Smooth muscle cell (in vitro differentiated cells): ENCODE data around the gene CHRNA7. TPM values are rescaled to one million over a fixed set of nuclear protein-coding genes. Genes with fewer than 3 reads are reported as not detected.
"Not testable (repeated sequence)": the region's sequence is repeated elsewhere in the genome, so short reads cannot be mapped to it uniquely, and the experiment has no call there.

Experiments
- DNase-seq: peaks from one replicate; lab custom pipeline; 2025; ENCODE audit not compliant: unreplicated experiment; lab: John Stamatoyannopoulos, UW
- H2AFZ ChIP-seq: fragments of 200-600 bp; sonication (generic); 2 replicates; pipeline ENCODE4 v1.6.0; 2016; ENCODE audit warnings: antibody characterized with exemption, low read depth, mild to moderate bottlenecking
- H3F3A ChIP-seq: fragments of 200-600 bp; sonication (generic); 2 replicates; pipeline ENCODE4 v1.6.0; 2017; ENCODE audit warnings: antibody characterized with exemption, low read depth
- H3K27ac ChIP-seq: fragments of 200-600 bp; sonication (generic); 2 replicates; pipeline ENCODE4 v1.5.1; 2016; ENCODE audit warnings: low read depth, mild to moderate bottlenecking
- H3K27me3 ChIP-seq: fragments of 200-600 bp; sonication (generic); 2 replicates; pipeline ENCODE4 v1.6.1; 2016; ENCODE audit warnings: low read depth, mild to moderate bottlenecking
- H3K36me3 ChIP-seq: fragments of 200-600 bp; sonication (generic); 2 replicates; pipeline ENCODE4 v1.5.1; 2016; ENCODE audit warnings: low read depth
- H3K4me1 ChIP-seq: fragments of 200-600 bp; sonication (generic); 2 replicates; pipeline ENCODE4 v1.5.1; 2016; ENCODE audit warnings: low read depth
- H3K4me2 ChIP-seq: fragments of 200-600 bp; sonication (generic); 2 replicates; pipeline ENCODE4 v1.6.0; 2016; ENCODE audit warnings: mild to moderate bottlenecking
- H3K4me3 ChIP-seq: fragments of 200-600 bp; sonication (generic); 2 replicates; pipeline ENCODE4 v1.5.1; 2016; ENCODE audit warnings: mild to moderate bottlenecking
- H3K79me2 ChIP-seq: fragments of 200-600 bp; sonication (generic); 2 replicates; pipeline ENCODE4 v1.6.0; 2016; ENCODE audit warnings: low read depth, mild to moderate bottlenecking
- H3K9ac ChIP-seq: fragments of 200-600 bp; sonication (generic); 2 replicates; pipeline ENCODE4 v1.6.0; 2016; ENCODE audit warnings: low read depth
- H3K9me3 ChIP-seq: fragments of 200-600 bp; sonication (generic); replicated peaks from 2 replicates; pipeline ENCODE4 v1.5.1; 2016; ENCODE audit warnings: low read depth
- H4K20me1 ChIP-seq: fragments of 200-600 bp; sonication (generic); 2 replicates; pipeline ENCODE4 v1.6.0; 2016; ENCODE audit warnings: low read depth
- WGBS: methylation state at CpG from one replicate; pipeline ENCODE4 v1.1.7; 2016; ENCODE audit warnings: low lambda C conversion rate; 5-methylcytosine and 5-hydroxymethylcytosine counted together
- polyA plus RNA-seq: library from polyadenylated mRNA; unstranded; fragments of >200 nt; fragmentation: Nextera tagmentation; extraction: Ambion mirVana; gene quantifications from 2 replicates; pipeline ENCODE4 v1.2.1, GENCODE V29; 2016
- total RNA-seq: library from RNA; depleted of rRNA; stranded (reverse); fragments of >200 nt; gene quantifications from 2 replicates; pipeline ENCODE4 v1.2.3, GENCODE V29; 2014

CHRNA7 gene
- total and polyA plus RNA-seq, 2 experiments from 2014 or later = 1.2 to 2.5 TPM

GRCh38 chr15:32166270-32166669 lies 136.0 kb downstream of the CHRNA7 start:
- not testable (repeated sequence) for H4K20me1 ChIP-seq, H3K27ac ChIP-seq, H3K79me2 ChIP-seq, H3K9me3 ChIP-seq, H2AFZ ChIP-seq, DNase-seq, H3F3A ChIP-seq, H3K27me3 ChIP-seq, H3K4me2 ChIP-seq, H3K9ac ChIP-seq, H3K4me1 ChIP-seq, H3K36me3 ChIP-seq, H3K4me3 ChIP-seq
- 89% methylated on average over 4 of the region's 4 CpGs for WGBS

GRCh38 chr15:32167913-32168312 lies 137.6 kb downstream of the CHRNA7 start:
- H3K79me2 ChIP-seq, H3K27ac ChIP-seq, H2AFZ ChIP-seq, H3F3A ChIP-seq, H3K27me3 ChIP-seq, H3K36me3 ChIP-seq, H3K9ac ChIP-seq, DNase-seq, H3K4me3 ChIP-seq, H3K4me2 ChIP-seq, H3K4me1 ChIP-seq, H3K9me3 ChIP-seq, H4K20me1 ChIP-seq: not testable (repeated sequence)
- 100% methylated on average over 6 of the region's 35 CpGs for WGBS

DNA sequence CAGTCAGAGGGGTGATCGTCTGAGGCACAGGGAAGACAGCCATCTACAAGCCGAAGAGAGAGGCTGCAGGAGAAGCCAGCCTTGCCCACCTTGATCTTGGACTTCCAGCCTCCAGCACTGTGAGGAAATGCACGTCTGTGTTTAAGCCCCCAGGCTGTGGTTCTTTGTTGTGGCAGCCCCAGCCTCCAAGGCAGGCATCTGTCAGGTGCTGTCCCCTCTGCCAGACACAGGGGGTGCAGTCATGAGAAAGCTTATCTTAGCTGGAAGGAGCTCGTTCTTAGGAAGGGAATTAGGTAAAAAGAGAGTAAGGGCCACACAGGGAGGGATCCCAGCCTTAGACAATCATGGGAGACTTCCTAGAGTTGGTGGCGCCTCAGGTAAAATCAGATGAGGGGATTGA lies 150.3 kb downstream of the CHRNA7 start:
- H3F3A ChIP-seq, H3K9me3 ChIP-seq, H3K4me2 ChIP-seq, H3K4me1 ChIP-seq, H3K4me3 ChIP-seq, DNase-seq, H3K27me3 ChIP-seq, H3K79me2 ChIP-seq, H3K9ac ChIP-seq, H3K36me3 ChIP-seq, H4K20me1 ChIP-seq, H3K27ac ChIP-seq, H2AFZ ChIP-seq: not testable (repeated sequence)
- WGBS = no CpG with 5 or more reads among the region's 5 CpGs

- H3K9me3 ChIP-seq, H3K79me2 ChIP-seq, H3K27ac ChIP-seq, H3K4me3 ChIP-seq, H3K9ac ChIP-seq, DNase-seq, H2AFZ ChIP-seq, H4K20me1 ChIP-seq, H3K27me3 ChIP-seq, H3K36me3 ChIP-seq, H3K4me2 ChIP-seq, H3K4me1 ChIP-seq, H3F3A ChIP-seq: not testable (repeated sequence)
- no CpG with 5 or more reads among the region's 4 CpGs for WGBS
These were observed 163.5 kb downstream of the CHRNA7 start for GRCh38 chr15:32193780-32194179.

- 67% methylated on average over 3 of the region's 7 CpGs for WGBS
- not testable (repeated sequence) for H3K4me2 ChIP-seq, H3K4me1 ChIP-seq, H4K20me1 ChIP-seq, H2AFZ ChIP-seq, H3K27ac ChIP-seq, H3K79me2 ChIP-seq, DNase-seq, H3K27me3 ChIP-seq, H3K9me3 ChIP-seq, H3F3A ChIP-seq, H3K9ac ChIP-seq, H3K36me3 ChIP-seq, H3K4me3 ChIP-seq
These were observed 165.9 kb downstream of the CHRNA7 start for GRCh38 chr15:32196206-32196605.

DNA sequence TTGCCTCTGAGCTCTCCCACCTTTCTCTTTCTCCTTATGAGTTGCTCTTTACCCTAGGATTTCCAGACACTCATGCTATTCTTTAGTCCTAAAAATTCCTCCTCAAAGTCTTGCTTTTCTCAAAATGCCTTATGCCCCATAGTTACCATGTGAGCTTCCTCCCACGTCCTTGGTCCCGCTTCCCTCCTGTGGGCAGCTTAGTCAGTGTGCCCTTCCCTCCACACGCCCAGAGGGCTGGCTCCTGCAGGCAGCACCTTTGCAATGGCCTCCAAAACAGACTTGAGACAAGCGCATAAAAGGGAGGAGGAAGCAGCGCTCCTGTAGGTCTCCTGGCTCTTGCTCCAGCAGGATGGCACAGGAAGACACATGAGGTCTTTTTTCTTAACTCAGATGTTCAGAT lies 168.6 kb downstream of the CHRNA7 start:
- not testable (repeated sequence) for H4K20me1 ChIP-seq, H3K9me3 ChIP-seq, H3K4me2 ChIP-seq, H3K27ac ChIP-seq, H3K4me1 ChIP-seq, H2AFZ ChIP-seq, H3K79me2 ChIP-seq, H3F3A ChIP-seq, H3K9ac ChIP-seq, H3K36me3 ChIP-seq, DNase-seq, H3K4me3 ChIP-seq, H3K27me3 ChIP-seq
- 85% methylated on average over 4 of the region's 5 CpGs for WGBS

- not testable (repeated sequence) for H3K79me2 ChIP-seq, H3K9ac ChIP-seq, H3K27me3 ChIP-seq, H2AFZ ChIP-seq, H4K20me1 ChIP-seq, H3K27ac ChIP-seq, H3K36me3 ChIP-seq, H3F3A ChIP-seq, H3K4me1 ChIP-seq, H3K4me2 ChIP-seq, H3K4me3 ChIP-seq, DNase-seq, H3K9me3 ChIP-seq
- no CpG with 5 or more reads among the region's 5 CpGs for WGBS
These were observed 178.8 kb downstream of the CHRNA7 start for GRCh38 chr15:32209081-32209480.
